HL-60 (cell line): ENCODE data around the gene CLEC12A.

Experiments
- GABPA ChIP-seq: IDR thresholded peaks from 2 replicates; pipeline ENCODE4 v1.6.1; 2012; ENCODE audit warnings: low read depth
- TF ChIP-seq, protein P1 (sequence below): IDR thresholded peaks from one replicate; pipeline ENCODE4 v1.5.1; 2011; ENCODE audit warnings: low read length, control low read depth, inconsistent platforms; ENCODE audit not compliant: insufficient read depth

DNA sequence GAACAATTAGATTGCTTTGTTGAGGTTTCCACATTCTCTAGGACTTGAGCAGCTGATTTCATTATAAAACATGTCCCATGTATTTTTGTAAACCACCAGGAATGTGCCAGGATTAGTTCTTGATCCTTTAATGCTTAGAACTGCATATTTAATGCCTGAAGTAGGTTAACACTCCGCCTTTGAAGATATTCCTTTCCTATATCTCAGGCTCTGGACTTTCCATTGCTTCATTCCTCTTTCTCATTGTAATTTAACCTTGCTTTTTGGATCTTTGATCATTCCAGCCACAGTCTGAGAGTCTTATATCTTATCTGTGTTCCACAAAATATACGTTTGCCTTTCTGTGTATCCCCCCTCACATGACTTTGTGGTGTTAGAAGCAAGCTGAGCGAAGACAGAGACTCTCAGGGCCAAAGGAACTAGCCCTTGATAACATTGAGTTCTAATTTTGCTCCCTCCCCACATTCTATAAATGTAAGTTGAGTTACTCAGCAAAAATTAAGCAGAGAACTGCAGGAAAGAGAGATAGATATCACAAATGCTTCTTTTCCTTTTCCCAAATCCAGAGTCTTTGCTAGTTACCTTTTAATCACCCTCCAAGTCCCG, 30.1 kb downstream of the CLEC12A start:
- TF ChIP-seq, protein P1, sequence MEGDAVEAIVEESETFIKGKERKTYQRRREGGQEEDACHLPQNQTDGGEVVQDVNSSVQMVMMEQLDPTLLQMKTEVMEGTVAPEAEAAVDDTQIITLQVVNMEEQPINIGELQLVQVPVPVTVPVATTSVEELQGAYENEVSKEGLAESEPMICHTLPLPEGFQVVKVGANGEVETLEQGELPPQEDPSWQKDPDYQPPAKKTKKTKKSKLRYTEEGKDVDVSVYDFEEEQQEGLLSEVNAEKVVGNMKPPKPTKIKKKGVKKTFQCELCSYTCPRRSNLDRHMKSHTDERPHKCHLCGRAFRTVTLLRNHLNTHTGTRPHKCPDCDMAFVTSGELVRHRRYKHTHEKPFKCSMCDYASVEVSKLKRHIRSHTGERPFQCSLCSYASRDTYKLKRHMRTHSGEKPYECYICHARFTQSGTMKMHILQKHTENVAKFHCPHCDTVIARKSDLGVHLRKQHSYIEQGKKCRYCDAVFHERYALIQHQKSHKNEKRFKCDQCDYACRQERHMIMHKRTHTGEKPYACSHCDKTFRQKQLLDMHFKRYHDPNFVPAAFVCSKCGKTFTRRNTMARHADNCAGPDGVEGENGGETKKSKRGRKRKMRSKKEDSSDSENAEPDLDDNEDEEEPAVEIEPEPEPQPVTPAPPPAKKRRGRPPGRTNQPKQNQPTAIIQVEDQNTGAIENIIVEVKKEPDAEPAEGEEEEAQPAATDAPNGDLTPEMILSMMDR: no peak
- TF ChIP-seq GABPA: no peak
